ENCODE results near the gene CHD9NB. TPM values are rescaled to one million over a fixed set of nuclear protein-coding genes. Genes with fewer than 3 reads are reported as not detected.

The CHD9NB gene
- 2.8 TPM for total RNA-seq

GRCh38 chr16:53052519-53053501 lies at the start of gene CHD9NB:
CHD9NB (minus strand) TSS chr16:53052897; CDS start chr16:53044158, 8,739 bp downstream.

GRCh38 chr16:53054670-53055485 lies 2.2 kb upstream of the CHD9NB start, which contains the start of gene CHD9:
CHD9 (plus strand) TSS chr16:53054991; CDS start chr16:53156090, 101,099 bp downstream.

Other genes starting within 250 kb of the CHD9NB start
- 162 TPM for gene CHD9, start 2.1 kb upstream of the CHD9NB start, total RNA-seq

All from diencephalon (tissue), 1 donor.